A549 treated with ZK216348 at 1 μM for 4 hours (cell line): Measurements from ENCODE around the gene UPF2. TPM values are rescaled to one million over a fixed set of nuclear protein-coding genes. Genes with fewer than 3 reads are reported as not detected.

Experiments
- total RNA-seq: library from RNA; stranded (reverse); fragments of 200-300 nt; extraction: Qiagen RNA extraction; gene quantifications from 5 replicates; pipeline ENCODE4 v1.2.3, GENCODE V29; 2022; ENCODE audit warnings: low read depth

Gene UPF2, protein sequence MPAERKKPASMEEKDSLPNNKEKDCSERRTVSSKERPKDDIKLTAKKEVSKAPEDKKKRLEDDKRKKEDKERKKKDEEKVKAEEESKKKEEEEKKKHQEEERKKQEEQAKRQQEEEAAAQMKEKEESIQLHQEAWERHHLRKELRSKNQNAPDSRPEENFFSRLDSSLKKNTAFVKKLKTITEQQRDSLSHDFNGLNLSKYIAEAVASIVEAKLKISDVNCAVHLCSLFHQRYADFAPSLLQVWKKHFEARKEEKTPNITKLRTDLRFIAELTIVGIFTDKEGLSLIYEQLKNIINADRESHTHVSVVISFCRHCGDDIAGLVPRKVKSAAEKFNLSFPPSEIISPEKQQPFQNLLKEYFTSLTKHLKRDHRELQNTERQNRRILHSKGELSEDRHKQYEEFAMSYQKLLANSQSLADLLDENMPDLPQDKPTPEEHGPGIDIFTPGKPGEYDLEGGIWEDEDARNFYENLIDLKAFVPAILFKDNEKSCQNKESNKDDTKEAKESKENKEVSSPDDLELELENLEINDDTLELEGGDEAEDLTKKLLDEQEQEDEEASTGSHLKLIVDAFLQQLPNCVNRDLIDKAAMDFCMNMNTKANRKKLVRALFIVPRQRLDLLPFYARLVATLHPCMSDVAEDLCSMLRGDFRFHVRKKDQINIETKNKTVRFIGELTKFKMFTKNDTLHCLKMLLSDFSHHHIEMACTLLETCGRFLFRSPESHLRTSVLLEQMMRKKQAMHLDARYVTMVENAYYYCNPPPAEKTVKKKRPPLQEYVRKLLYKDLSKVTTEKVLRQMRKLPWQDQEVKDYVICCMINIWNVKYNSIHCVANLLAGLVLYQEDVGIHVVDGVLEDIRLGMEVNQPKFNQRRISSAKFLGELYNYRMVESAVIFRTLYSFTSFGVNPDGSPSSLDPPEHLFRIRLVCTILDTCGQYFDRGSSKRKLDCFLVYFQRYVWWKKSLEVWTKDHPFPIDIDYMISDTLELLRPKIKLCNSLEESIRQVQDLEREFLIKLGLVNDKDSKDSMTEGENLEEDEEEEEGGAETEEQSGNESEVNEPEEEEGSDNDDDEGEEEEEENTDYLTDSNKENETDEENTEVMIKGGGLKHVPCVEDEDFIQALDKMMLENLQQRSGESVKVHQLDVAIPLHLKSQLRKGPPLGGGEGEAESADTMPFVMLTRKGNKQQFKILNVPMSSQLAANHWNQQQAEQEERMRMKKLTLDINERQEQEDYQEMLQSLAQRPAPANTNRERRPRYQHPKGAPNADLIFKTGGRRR
- total RNA-seq: 15.8 to 20.1 TPM (median 15.8 TPM) in 5 replicates

DNA sequence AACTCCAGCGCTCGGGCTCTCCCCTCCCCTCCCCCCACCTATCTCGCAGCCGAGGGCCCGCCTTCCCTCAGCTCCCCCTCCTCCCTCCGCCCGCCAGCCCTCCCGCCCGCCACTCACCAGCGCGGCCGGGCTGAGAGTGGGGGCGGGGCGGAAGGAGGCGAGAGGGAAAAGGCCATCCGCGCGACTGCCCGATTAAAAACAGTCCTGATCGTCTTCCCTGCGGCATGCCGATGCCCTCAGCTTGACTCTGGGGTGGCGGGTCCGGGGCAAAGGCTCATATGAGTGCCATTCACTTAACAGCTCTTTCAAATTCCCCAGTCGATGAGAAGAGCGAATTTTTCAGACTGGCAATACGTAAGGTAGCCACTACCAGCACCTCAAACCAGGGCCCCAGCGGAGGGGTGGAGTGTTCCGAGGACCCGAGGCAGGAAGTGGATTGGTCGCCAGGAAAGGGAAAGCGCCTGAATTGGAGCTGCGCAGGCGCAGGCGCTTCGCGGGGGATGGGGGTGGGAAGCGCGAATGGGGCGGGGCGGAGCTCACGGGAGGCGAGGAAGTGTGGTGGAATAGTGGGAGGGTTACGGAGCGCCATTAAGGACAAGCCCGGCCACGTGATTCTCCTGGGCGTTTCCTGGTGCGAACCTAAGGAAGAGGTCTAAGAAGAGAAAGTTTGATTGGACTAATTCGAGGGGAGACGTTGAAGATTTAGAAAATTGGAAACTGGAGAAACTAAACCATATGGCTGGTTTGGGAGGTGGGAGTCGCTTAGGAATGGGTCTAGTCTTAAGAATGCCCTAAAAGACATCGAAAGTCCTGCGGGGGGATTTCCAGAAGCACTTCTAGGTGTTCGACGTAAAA, at the start of gene UPF2:
Gene UPF2 (minus strand): TSS at position 13 of the 855 bp plus-strand sequence. CDS start 7,386 bp downstream, outside the sequence.

DNA sequence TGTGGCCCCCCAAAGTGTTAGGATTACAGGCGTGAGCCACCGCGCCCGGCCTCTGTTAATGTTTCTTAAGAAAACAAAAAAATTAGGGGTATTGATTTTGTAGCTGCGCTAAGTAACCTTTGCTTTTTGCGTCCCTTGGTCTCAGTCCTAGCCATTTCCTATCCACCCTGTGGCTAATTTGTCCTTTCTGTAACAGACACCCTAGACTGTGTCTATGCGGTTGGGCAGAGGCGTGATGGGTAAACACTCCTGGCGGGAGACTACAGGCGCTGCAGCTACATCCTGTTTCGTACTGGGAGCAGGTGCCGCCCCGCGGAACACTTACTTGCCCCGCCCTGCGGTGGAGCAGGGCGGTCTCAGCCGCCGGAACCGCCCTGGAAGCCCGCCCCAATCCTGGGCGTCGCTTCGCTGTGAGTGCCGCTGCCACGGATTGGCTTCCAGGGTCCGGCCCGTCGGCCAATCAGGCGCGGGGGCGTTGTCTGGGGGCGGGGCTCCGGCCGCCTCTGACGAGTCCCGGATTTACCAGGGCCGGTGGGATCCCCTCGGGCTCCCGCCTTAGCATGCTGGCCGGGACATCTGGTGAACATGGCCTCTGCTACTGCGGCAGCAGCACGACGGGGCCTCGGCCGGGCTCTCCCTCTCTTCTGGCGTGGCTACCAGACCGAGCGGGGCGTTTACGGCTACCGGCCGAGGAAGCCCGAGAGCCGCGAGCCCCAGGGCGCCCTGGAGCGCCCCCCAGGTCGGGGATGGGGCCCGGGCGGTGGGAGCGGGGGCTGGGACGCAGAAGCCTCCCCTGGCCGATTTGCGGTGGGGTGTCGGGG, 26.1 kb upstream of the UPF2 start, which contains the start of gene DHTKD1:
Gene DHTKD1 (plus strand): TSS at position 506 of the 821 bp plus-strand sequence. CDS start 80 bp downstream, at position 586.

Other genes with a start within 250 kb of the UPF2 start
- 26.6 to 45.4 TPM (median 41.2 TPM) in 5 replicates for gene PROSER2, start 219.5 kb downstream of the UPF2 start, total RNA-seq
- 6.3 to 12.9 TPM (median 8.5 TPM) in 5 replicates for gene DHTKD1, start 26.1 kb upstream of the UPF2 start, total RNA-seq
- gene SEC61A2, start 86.9 kb upstream of the UPF2 start, total RNA-seq: 10.1 to 15.3 TPM (median 12.9 TPM) in 5 replicates
- gene NUDT5, start 153.1 kb upstream of the UPF2 start, total RNA-seq: 122 to 206 TPM (median 139 TPM) in 5 replicates
- 124 to 175 TPM (median 129 TPM) in 5 replicates for gene CDC123, start 153.4 kb upstream of the UPF2 start, total RNA-seq